Measurements from ENCODE around the gene NAT9. TPM values are rescaled to one million over a fixed set of nuclear protein-coding genes. Genes with fewer than 3 reads are reported as not detected.

The NAT9 gene
- total and polyA plus RNA-seq, 2 donors (not counting 1 experiment from before 2014, with no cell fraction given) = 66.6 to 73.6 TPM

GRCh38 chr17:74770498-74771318 lies 5.4 kb downstream of the NAT9 start:
- H3K27ac ChIP-seq (ENCODE audit: low read length in 2 of 2) = no peak overlapping the region
- peaks cover 1 to 70% of the 10 kb centered on the region in 2 experiments for H3K36me3 ChIP-seq (replicated peaks in 1 of 2; ENCODE audit: control extremely low read depth in 1 of 2, control insufficient read depth in 1 of 2, extremely low read depth in 1 of 2, insufficient read depth in 2 of 2, low read length in 1 of 2)
- POLR2A ChIA-PET = interaction anchor here (0.6 to 1.3 kb wide), 4 partner anchors 20 to 113 kb away, joined by 5 to 7 read pairs (median 6); no protein-coding TSS in a partner anchor
- CTCF ChIA-PET = interaction anchor here (0.5 to 9.5 kb wide), 28 partner anchors 9 to 1969 kb away, joined by 3 to 191 read pairs (median 4); partner anchors contain the start of genes NHERF1 and RAB37
- ATAC-seq (ENCODE audit: low read depth) (peak; percentile 94), DNase-seq (peak; percentile 78)
- H3K4me1 Mint-ChIP-seq = peaks cover 17% of the 10 kb centered on the region
- no peak overlapping the region for H3K4me3 ChIP-seq (ENCODE audit: control extremely low read depth in 1 of 5, extremely low read depth in 1 of 5, insufficient read depth in 1 of 5, low read depth in 2 of 5, low read length in 4 of 5)
- H3K27ac Mint-ChIP-seq = peak overlapping the region; percentile 50
- H3K9me3 ChIP-seq (ENCODE audit: control extremely low read depth in 1 of 3, control insufficient read depth in 2 of 3, insufficient read depth in 1 of 3, low read length in 2 of 3) = no peaks in the 10 kb centered on the region
- peaks cover 45% of the 10 kb centered on the region for H4K20me1 ChIP-seq (ENCODE audit: control insufficient read depth, insufficient read depth, low read length, poor library complexity, severe bottlenecking)
- no peak overlapping the region for H3K4me3 Mint-ChIP-seq
- no peak overlapping the region for H3K4me2 ChIP-seq (replicated peaks; ENCODE audit: low read depth, low read length, poor library complexity, severe bottlenecking)
- intact Hi-C loops (cut with micrococcal nuclease) = loop anchor here (1.0 kb wide), 3 partner anchors 22 to 113 kb away; partner anchors contain the start of gene NHERF1
- no peak overlapping the region for H2AFZ ChIP-seq (ENCODE audit: insufficient read depth, low read depth, low read length, poor library complexity, severe bottlenecking)
- peaks cover 10% of the 10 kb centered on the region for H3K79me2 ChIP-seq (ENCODE audit: control insufficient read depth, insufficient read depth, low read length)
- 49% methylated on average over 10 of the region's 16 CpGs for WGBS (ENCODE audit: insufficient coverage)
- TF ChIP-seq EZH2 (IDR thresholded peaks at IDR 0.05; ENCODE audit: borderline replicate concordance, insufficient read depth, low read depth, low read length, poor library complexity, severe bottlenecking) (no peak), CTCF (IDR thresholded peaks at IDR 0.05) (peak; percentile 75)
- H3K9ac ChIP-seq (ENCODE audit: low read length) = no peak overlapping the region
- no peaks in the 10 kb centered on the region for H3K27me3 ChIP-seq (replicated peaks in 1 of 4; ENCODE audit: control extremely low read depth in 1 of 4, control insufficient read depth in 3 of 4, insufficient read depth in 4 of 4, low read length in 3 of 4)
- H3K4me1 ChIP-seq (ENCODE audit: control insufficient read depth in 2 of 2, insufficient read depth in 2 of 2, low read length in 2 of 2) = peaks cover 6 to 7% of the 10 kb centered on the region in 2 donors
- H3K9me3 Mint-ChIP-seq (ENCODE audit: insufficient read depth) = no peaks in the 10 kb centered on the region
- H3K27me3 Mint-ChIP-seq = no peaks in the 10 kb centered on the region

All from B cell (primary cell).